NCI-H1092 treated with DMSO at 0.1 percent for 48 hours (cell line): ENCODE results near the gene NPAS3.

Experiments
- DNase-seq: peaks from one replicate; lab custom pipeline; 2025; lab: John Stamatoyannopoulos, UW

Gene NPAS3

DNA sequence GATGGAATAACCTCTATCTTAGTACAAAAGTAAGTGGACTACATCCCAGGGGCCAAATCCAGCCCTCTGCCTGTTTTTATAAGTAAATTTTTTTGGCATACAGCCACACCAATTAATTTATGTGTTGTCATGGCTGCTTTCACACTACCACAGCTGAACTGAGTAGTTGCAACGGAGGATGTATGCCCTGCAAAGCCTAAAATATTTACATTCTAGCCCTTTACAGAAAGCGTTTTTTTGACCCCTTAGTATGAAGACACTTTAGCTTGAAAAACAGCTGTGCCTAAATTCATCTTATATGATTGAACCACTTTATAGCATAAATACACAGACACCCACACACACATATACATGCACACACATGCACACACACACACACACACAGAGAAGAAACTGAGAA lies 510.6 kb downstream of the NPAS3 start:
- DNase-seq: no peak

DNA sequence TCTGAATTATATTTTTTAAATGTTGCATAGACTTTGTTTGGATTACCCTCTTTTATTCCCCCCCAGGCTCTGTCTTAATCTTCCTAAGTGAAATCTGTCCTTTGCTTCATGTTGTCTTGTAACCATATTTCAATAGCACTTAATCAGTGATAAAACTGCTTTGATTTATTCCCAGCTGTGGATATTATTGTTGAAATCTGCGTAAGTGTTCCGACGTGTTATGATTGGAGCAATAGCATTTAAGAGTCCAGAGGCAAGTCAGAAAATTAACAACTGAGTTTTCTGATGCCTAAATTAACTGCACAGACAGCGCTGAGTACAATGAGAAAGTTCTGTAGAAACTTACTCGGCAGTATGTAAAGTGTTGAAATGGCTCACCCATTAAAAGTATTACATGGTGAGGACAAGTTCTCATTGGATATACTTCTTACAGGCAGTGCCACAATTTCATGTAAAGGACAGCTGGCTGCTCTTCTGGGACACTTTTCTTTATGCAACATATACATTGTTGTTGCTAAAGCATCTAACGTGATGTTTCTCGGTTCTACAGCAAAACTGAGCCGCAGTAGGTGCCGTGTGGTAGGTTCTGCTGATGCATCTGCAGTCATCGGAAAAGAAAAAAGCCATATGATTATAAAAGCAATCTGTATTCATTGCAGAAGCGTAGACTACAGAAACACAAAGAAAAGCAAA lies 511.2 kb downstream of the NPAS3 start:
- no peak for DNase-seq

GRCh38 chr14:33450416-33450815 lies 511.7 kb downstream of the NPAS3 start:
- no peak for DNase-seq

GRCh38 chr14:33451211-33451610 lies 512.5 kb downstream of the NPAS3 start:
- DNase-seq: no peak

DNA sequence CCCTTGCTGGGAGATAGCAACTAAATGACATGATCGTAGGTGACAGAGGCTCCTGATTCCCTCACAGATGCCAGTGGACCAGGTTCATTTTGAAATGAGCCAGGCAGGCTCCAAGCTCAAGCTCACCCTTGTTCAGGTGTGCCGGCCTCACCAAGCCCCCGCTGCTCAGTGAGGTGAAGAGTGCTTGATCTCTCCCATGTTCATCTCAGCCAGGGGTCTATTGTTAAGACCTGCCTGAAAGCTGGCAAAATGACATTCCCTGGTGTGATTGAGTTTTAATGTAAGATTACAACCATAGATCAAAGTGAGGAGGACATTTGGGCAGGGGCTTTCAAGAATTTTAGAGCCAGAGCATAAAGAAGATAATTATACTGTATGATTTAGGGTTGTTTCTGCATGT lies 514.3 kb downstream of the NPAS3 start:
- DNase-seq: peak; percentile 20

GRCh38 chr14:33454022-33454595 lies 515.4 kb downstream of the NPAS3 start:
- no peak for DNase-seq

- DNase-seq: no peak
These were observed 516.0 kb downstream of the NPAS3 start for GRCh38 chr14:33454707-33455106.

DNA sequence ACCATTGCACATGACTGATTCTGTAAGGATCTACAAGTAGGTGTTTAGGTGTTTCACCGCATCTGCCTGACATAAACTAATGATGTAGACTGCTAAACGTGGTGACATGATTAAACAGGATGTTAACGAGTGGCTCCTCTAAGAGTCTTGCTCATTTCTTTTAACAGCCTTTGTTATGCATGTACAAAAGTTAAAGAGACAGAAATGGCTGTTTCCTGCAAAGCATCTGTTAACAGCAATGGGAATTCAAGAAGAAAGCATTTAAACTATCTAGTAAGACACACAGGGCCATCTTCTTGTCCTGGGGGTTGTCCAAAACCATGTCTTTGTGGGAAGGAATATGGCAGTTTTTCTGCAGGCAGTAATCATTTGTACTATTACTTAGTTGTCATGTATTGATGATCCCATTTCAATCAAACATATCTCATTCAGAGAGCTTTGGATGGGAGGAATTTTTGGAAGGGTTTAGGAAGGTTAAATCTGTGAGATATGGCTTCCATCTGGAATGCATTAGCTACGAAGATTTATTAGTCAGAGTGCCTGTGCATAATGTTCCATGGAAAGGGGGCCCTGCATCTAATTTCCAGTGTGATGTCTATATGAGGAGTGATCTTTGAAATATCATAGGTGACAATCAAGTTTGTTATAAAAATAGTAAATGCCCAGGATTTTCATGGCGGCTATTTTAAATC lies 517.1 kb downstream of the NPAS3 start:
- no peak for DNase-seq

DNA sequence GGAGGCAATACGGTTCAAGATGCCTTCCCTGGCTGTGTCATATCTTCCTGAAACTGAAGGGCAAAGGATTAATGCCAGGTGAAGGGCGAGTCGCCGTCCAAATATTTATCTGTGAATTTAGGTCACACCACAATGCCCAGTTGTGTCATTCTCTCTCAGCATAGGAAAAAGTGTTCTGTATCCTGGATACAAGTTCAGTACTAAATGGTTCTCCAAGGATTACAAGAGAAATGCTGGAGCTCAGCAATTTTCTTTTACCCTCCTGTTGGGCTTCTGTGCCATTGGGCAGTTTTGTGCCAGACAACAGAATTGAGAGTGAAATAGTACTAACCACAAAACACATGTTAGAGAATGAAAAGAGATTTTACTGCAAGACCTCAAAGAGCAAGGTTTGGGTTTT lies 518.3 kb downstream of the NPAS3 start:
- no peak for DNase-seq

DNA sequence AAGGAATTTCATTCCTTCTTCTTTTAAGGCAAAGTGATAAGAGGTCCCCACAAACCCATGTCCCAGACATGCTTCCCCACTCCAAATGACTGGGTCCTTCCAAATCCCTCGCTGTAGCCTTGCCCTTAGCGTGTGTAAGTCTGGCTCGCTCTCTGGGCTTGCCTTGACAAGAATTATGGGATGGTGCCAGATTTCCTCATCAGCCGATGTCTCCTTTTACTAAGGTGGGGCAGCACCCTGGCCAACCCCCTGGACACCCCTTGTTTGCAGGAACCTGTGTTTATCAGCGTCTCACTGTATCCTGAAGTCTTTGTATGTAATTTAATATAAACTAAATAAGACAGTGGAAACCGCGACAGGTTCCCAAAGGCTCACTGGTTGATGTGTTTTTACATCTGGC lies 518.9 kb downstream of the NPAS3 start:
- DNase-seq: no peak

- DNase-seq: no peak
These were observed 521.5 kb downstream of the NPAS3 start for GRCh38 chr14:33460164-33460563.

DNA sequence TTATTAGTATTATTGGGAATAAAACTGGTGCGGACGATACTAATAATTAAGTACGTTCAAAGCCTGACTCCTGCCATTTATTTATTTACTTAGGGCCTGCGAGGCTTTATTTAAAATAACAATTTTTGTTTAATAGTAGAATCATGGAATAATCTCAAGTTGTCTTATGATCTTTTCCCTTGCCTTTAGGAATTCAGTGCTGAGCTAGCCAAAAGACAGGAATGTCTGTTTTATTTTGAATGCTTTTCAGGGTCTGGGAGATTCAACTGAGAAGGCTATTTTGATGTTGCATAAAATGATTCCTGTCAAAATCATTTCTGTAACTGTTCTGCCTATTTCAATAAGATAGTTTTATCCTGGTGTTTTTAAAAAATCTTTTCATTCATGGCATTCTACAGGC lies 522.4 kb downstream of the NPAS3 start:
- no peak for DNase-seq

DNA sequence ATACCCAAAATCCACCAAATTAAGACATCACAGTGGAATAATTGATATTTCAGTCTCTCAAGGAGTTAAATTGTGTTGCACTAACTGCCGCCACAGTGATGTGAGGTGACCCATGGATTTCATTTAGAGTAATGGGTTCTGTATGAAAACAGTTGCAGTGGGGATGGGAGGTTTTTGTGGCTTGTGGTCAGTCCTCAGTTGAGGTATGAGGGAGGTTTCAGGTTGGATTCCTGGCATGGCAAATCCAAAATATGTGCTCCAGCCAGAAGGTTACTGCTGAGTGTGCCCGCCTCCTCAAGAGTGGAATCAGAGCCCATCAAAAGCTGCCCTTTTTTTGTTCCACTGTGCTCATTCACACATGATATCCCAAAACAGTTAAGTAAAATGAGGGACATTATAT lies 525.1 kb downstream of the NPAS3 start:
- no peak for DNase-seq

GRCh38 chr14:33464254-33464962 lies 525.7 kb downstream of the NPAS3 start:
- DNase-seq: no peak

DNA sequence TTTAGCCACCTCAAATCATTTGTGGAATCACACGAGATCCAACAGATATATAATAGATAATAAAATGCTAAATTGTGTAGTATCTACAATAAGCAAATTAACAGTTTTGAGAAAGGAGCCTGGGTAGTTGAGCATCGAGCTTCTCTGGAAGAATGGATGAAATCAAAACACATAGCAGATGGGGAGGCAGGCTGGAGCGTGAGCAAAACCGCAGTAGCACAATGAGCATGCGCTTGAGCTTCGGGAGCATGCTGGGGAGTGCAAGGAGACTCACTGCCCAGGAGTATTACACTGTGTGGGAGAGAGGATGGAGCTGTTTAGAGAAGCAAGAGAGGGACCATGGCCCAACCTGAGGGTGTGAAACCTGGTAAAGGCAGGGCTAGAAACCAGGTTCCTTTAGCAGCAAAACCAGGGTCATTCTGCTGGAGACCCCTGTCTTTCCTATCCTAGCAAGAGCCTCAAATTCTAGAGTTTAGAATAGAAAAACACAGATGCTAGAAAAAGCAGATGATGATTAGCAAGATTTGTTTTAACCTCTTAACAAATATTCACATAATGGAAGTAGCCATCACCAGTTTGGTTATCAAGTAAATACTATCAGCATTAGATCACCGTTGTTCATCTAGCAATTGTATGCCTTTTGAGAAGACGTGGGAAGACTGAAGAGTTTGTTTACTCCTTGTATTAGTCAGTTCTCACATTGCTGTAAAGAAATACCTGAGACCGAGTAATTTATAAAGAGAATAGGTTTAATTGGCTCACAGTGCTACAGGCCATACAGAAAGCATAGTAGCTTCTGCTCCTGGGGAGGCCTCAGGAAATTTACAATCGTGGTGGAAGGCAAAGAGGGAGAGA lies 527.4 kb downstream of the NPAS3 start:
- no peak for DNase-seq

DNA sequence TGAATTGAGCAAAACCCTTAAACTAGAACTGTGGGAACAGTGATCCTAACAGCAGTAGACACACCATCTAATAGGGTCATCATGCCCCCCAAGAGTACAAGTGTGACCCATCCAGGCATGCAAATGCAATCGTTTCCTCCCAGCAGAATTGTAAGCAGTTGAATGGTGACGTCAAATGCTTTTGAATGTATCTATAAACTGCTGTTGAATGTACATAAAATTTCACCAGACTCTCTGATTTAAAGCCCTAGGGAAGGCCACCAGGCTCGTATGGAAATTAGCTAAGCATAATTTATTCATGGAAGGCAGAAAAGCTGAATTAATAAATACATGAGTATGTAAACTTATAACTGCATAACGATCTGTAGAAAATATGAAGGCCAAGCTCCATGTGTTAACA lies 529.3 kb downstream of the NPAS3 start:
- no peak for DNase-seq

- DNase-seq: no peak
These were observed 531.2 kb downstream of the NPAS3 start for GRCh38 chr14:33469898-33470297.

GRCh38 chr14:33471776-33472175 lies 533.1 kb downstream of the NPAS3 start:
- DNase-seq: no peak

DNA sequence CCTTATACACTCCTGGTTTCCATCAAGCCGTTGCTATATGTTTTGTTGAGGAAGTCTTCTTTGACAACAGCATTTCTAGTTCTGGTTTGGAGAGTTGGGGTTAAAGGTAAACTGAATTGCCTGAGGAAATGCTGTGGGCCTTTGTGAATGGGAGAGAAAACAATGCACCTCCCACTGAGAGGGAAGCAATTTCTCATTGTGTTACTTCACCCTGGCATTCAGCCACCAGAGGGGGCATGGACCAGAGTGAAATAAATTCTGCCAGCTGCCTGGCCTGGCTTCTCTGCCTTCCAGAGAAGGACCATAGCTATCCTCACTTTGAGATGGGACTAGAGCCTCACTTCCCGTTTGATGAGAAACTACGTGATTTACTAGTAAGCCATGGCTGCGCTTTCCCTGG lies 536.9 kb downstream of the NPAS3 start:
- peak; percentile 59 for DNase-seq

DNA sequence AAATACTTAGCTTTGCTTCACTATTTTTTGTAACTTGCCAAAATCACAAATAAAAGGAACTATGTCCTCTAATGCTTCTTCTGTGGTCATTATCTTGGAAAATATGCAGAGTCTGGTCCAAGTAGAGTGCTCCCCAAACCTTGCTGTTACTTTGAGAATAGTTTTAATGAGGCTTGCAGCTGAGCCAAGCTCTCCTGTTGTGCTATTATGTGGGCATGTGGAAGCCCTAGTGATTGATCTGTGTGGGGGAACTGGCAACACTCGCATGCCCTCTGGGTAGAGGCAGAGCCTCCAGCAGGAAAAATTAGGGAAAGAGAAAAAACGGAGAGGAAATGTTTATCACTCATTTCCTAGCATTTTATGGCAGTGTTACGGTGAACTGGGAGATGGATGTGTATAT lies 539.1 kb downstream of the NPAS3 start:
- peak; percentile 7 for DNase-seq

GRCh38 chr14:33480071-33480886 lies 541.6 kb downstream of the NPAS3 start:
- DNase-seq: no peak
